GM19035 (cell line): Measurements from ENCODE around the gene LATS2.

Source experiments
- ATAC-seq: cut with Tn5 transposase; IDR thresholded peaks from one replicate; pipeline ENCODE4 v1.9.1; 2021; ENCODE audit not compliant: unreplicated experiment

LATS2 gene

DNA sequence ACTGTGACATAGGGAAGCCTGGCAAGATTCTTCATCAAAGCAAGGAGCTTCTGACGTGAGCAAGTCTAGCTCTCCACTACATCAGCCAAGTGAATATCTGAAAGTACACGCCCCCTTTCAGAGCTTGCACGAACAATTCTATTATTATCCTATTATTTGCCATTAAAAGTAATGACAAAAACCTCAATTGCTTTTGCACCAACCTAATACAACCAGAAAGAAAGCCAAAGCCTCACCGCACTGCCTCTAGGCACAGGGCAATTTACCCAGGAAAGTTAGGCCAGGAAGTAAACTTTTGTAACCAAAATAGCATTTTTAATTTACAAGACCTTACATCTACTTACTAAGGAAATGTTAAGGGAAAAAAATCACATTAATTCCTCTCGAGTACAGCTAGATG is 41.2 kb downstream of the LATS2 start:
- ATAC-seq = no peak

DNA sequence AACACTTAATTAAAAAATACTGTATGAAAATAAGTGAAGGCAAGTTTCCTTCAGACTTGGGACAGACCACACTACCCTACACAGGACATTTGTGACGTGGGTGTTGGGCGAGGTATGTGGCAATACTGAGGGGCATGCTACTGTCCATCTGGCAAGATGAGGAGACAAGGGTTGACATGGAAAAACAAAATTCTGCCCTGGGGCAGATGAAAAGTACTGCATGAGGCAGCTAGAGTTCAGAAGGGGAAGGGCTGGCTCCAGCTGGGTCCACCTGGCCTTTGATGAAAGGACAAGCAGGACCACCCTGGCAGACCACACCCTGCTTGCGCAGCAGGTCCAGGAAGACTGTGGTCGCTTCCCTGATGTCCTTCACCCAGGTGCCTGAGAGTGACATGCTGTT is 43.2 kb downstream of the LATS2 start:
- no peak for ATAC-seq

DNA sequence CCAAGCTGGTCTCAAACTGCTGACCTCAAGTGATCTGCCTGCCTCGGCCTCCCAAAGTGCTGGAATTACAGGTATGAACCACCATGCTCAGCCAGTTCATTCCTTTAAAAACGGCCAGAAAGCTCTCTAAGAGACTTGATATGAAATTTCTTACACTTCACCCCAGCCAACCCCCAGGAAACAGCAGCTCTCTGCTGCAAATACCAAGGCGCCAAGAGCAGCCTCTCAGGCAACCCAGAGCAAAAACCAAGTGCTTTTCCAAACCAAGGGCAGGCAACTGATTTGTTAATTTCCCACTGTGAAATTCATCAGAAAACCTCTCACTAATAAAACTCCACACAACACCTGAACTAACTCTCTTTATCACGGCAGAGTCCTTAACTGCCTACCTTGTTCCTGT is 44.9 kb downstream of the LATS2 start:
- ATAC-seq = no peak

- ATAC-seq = no peak
These were observed 46.1 kb downstream of the LATS2 start for GRCh38 chr13:21015284-21015683.

DNA sequence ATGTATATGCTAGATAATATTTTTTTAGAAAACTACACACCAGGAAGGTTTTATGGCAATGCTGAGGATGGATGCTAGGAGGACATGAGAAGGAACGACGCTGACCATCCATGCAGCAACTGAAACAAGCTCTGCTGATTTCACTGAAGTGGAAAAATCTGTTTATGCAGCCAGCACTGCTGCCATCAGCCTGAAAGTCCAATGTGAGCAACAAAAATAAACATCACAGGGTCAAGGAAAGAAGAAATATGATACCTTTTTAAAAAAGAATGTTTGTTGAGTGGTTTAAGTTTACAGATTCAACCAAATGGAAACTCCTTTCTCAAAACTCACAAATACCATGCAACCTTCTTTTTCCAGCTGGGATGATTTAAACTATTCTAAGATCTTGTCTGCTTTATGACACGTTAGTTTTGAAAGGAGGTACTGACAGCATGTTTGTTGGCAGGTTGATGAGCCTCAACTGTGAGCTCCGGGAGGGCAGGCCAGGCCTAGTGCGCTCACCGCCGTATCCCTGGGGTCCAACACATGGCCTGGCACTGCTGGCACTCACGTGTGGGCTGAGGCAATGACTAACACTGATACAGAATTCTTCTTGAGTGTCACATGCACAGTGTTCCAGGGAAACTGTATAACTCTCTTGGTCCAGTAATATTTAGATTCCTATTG is 46.8 kb downstream of the LATS2 start:
- ATAC-seq = no peak

GRCh38 chr13:21014139-21014501 is 47.3 kb downstream of the LATS2 start:
- no peak for ATAC-seq

DNA sequence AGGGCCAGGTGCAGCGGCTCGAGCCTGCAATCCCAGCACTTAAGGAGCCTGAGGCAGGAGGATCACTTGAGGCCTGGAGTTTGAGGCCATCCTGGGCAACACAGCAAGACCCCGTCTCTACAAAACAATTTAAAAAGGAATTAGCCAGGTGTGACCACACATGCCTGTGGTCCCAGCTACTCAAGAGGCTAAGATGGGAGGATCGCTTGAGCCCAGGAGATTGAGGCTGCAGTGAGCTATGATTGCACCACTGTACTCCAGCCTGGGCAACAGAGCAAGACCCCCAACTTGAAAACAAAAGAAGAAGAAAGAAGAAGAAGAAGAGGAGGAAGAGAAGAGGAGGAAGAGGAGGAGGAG is 47.7 kb downstream of the LATS2 start:
- ATAC-seq = no peak

DNA sequence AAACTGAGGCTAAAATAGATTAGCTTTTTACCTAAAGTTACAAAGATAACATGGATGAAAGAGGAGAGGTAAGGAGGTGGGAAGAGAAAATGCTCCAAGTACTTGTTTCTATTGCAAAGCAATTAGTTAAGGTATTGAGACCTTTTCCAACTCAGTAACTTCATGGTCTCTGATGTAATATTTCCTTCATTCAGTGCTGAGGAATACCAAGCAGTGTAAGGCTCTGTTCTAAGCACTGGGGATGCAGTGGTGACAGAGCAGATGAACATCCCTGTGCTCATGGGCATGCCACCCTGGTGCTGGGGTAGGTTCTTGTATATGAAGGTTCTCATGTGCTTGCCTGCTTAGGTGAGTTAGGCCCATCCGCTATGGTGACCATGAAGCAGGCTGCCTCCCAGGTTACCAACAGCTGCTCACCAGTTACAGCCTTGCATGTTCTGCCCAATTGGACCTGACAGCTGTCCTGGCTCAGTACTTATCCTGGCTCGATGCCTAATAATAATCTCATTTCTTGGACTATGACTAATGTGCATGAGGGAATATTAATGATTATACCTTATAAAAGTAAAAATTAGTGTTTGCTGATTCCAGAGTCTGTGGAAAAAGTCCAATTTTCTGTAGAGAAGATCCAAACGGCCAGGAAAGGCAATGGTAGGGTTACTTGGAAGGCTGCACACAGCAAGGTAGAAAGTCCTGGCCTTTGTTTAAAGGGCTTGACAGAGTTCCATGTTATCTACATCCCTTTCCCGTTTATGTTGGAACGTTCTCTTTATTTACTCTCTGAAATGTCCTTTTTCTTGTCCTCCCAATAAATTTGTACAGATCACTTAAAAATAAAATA is 48.3 kb downstream of the LATS2 start:
- no peak for ATAC-seq

GRCh38 chr13:21012211-21012610 is 49.2 kb downstream of the LATS2 start:
- ATAC-seq = no peak

DNA sequence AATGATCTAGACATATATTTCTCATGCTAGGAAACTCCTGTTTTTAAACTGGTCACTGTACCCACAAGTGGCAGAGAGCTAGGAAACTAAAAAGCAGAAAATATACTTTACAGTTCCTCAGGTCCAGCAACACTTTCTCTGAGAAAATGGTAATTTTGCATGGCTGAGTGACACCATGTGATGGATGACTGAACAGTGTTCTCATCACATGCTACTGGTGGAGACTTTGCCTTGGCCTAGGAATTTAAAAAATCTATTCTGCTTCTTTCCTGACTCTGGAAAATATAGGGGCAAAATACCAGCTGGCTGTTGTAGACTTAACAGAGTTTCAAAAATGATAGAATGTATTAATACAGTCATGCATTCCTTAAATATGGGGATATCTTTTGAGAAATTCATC is 50.0 kb downstream of the LATS2 start:
- no peak for ATAC-seq

GRCh38 chr13:21010621-21011020 is 50.8 kb downstream of the LATS2 start:
- ATAC-seq = no peak

DNA sequence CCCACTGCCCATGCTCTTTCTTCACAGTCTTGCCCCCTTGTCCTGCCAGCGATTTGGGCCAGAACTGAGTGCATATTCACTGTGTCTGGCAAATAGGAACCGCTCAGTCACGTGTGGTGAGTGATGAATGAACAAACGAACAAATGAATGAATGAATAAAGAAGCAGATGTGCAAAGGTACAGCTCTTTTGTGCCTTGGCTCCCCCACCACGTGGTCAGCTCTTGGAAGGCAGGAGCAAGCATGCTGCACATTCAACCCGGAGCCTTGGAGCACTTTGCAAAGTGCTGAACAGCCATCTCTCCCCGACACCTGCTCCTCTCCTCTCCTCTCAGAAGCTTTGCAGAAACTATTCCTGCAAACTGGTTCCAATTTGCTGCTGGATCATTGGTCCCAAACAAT is 52.4 kb downstream of the LATS2 start:
- no peak for ATAC-seq

DNA sequence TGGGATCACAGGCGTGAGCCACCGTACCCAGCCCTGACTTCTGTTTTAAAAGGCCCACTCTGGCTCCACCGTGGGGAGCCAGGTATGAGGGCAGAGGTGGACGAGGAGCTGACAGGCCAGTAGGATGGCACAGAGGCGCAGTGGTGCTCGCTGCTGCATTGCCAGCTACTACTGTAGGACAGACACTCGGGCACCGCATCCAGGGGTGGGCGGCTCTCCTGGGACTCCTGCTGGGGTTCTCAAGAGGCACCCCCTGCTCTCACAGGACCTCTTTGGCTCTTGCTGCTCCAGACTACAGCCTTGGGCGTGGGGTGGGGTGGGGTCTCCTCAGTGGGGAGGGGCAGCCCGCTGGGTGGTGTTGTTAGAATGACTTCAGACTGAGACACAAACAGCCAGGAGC is 53.4 kb downstream of the LATS2 start:
- no peak for ATAC-seq

- ATAC-seq = no peak
These were observed 55.0 kb downstream of the LATS2 start for GRCh38 chr13:21006141-21007005.

DNA sequence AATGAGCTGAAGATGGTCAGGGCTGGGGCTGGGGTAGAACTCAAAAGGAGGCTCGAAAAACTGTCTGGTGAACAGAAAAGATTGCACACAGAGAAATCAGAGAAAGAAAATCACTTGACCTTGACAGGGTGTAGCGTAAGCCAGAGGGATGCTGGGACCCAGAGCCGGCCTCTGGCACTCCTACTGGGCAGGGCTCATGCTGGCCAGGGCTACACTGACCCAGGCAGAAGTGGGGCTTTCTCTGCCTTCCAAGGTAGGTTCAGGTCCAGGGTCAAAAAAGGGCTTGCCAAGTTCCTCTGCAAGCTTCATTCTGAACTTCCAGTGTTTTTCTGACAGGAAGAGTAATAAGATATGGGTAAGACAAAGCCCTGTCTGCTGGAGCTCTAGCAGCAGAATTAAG is 56.2 kb downstream of the LATS2 start:
- ATAC-seq = no peak

- ATAC-seq = no peak
These were observed 59.9 kb downstream of the LATS2 start for GRCh38 chr13:21001471-21001870.

DNA sequence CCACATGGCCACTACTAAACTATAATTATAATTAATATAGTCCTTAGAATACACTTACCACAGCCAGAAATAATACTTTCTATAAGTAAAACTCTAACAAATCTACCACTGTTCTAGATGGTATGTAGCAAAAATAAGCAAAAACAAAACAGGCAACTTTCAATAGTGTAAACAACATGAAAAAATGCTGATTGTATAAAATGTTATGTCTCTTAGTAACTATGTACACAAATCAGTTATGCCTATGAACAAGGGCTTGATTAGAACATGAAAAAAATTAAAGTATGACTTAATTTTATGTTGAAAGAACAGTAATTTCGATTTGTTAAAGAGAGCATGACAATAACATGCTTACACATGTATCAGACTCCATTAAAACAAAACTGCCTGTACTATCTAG is 60.7 kb downstream of the LATS2 start:
- no peak for ATAC-seq

DNA sequence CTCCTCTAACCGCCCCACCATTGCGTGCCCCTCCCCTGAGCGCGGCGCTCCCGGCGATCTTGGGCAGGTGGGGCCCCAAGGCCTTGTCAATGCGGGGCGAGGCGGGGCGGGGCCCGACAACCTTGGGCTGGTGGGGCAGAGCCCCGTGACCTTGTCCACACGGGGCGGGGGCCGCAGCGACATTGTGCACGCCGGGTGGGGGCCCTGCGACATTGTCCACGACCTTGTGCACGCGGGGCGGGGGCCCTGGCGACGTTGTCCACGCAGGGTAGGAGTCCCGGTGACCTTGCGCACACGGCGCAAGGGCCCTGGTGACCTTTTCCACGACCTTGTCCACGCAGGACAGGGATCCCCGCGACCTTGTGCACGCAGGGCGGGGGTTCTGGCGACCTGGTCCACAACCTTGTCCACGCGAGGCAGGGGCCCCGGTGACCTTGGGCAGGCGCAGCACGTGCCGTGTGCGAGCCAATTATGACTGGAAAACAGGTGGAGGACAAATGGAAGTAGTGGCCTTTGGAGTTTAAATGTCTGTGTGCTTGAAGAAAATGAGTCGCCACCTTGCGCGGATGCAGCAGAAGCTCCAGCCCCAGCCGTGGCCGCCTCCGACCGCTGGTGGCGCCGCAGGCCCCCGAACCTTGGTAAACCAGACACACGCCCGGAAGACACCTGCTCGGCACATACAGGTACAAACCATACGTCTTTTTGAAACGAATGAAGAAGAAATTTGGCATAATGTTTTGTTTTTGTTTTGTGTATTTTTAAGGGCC is 62.6 kb downstream of the LATS2 start:
- ATAC-seq = no peak

DNA sequence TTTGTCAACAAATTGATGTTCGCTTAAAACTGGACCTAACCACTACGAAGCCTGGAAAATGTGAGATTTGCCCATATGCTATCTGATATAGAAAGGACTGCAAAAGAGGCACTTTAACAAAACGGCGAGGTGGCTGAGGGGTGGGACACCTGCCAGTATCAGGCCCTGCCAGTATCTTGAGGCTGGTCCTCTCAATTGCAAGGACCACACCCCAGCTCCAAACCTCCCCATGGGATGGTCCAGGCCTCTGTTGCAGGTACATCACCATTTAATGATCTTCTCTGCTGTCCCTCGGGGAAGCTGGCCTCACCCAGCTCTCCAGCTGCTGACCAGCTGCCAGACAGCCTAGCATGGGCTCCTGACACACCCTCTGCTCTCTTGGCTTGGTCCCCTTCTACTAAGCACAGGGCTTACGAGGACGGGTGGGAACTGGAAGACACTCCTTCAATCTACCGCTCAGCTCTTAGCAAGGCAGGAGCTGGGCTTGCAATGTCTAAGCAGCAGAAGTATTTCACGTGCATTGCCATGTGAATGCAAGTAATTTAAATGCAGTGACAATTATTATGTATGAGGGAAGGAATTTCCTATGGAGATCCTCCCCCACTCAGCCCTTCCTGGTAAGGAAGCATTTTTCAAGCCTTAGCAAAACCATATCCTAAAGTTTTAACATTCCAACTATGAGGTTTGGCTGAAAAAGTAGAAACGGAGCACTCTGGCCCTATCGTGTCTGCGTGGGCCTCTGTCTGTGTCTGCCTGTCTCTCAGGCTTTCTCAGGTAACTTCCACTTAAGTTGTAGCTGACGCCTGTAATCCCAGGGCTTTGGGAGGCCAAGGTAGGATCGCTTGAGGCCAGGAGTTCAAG is 63.9 kb downstream of the LATS2 start:
- no peak for ATAC-seq

GRCh38 chr13:20995245-20995838 is 66.0 kb downstream of the LATS2 start:
- ATAC-seq = no peak
